Embryonic facial prominence (tissue), 1 donor: ENCODE measurements around the gene ARPP21.
A peak's percentile ranks its signal among the peaks of the same experiment; 100 is the strongest.

Experiments used
- DNase-seq: peaks from one replicate; pipeline ENCODE4 v3.0.0-alpha.2; 2016; ENCODE audit errors: extremely low spot score

ARPP21 gene

GRCh38 chr3:35641920-35642527 is 2.7 kb downstream of the ARPP21 start:
- no peak for DNase-seq

- DNase-seq = no peak
Measured at GRCh38 chr3:35643495-35643894, 4.2 kb downstream of the ARPP21 start.

- no peak for DNase-seq
Measured at GRCh38 chr3:35644451-35644850, 5.1 kb downstream of the ARPP21 start.

GRCh38 chr3:35645189-35645588 is 5.9 kb downstream of the ARPP21 start:
- DNase-seq = no peak

GRCh38 chr3:35646081-35646480 is 6.8 kb downstream of the ARPP21 start:
- DNase-seq = no peak

- DNase-seq = no peak
Measured at GRCh38 chr3:35647461-35647860, 8.1 kb downstream of the ARPP21 start.

GRCh38 chr3:35648347-35648746 is 9.0 kb downstream of the ARPP21 start:
- DNase-seq = no peak

- DNase-seq = no peak
Measured at GRCh38 chr3:35649405-35649804, 10.1 kb downstream of the ARPP21 start.

- DNase-seq = no peak
Measured at GRCh38 chr3:35651426-35651825, 12.1 kb downstream of the ARPP21 start.

- no peak for DNase-seq
Measured at GRCh38 chr3:35651851-35652250, 12.5 kb downstream of the ARPP21 start.

GRCh38 chr3:35653347-35653746 is 14.0 kb downstream of the ARPP21 start:
- DNase-seq = no peak

GRCh38 chr3:35654476-35654875 is 15.2 kb downstream of the ARPP21 start:
- DNase-seq = no peak

- DNase-seq = no peak
Measured at GRCh38 chr3:35658686-35659085, 19.4 kb downstream of the ARPP21 start.

- no peak for DNase-seq
Measured at GRCh38 chr3:35659768-35660167, 20.4 kb downstream of the ARPP21 start.

- DNase-seq = no peak
Measured at GRCh38 chr3:35663471-35663870, 24.1 kb downstream of the ARPP21 start.

GRCh38 chr3:35664460-35664919 is 25.2 kb downstream of the ARPP21 start:
- peak; percentile 46 for DNase-seq

- DNase-seq = no peak
Measured at GRCh38 chr3:35665390-35666055, 26.2 kb downstream of the ARPP21 start.

- DNase-seq = no peak
Measured at GRCh38 chr3:35666888-35667287, 27.6 kb downstream of the ARPP21 start.

GRCh38 chr3:35670408-35670965 is 31.2 kb downstream of the ARPP21 start:
- DNase-seq = no peak

GRCh38 chr3:35671483-35671882 is 32.2 kb downstream of the ARPP21 start:
- DNase-seq = no peak

- DNase-seq = no peak
Measured at GRCh38 chr3:35673017-35673416, 33.7 kb downstream of the ARPP21 start.

- no peak for DNase-seq
Measured at GRCh38 chr3:35674451-35675109, 35.3 kb downstream of the ARPP21 start.

GRCh38 chr3:35675206-35675605 is 35.9 kb downstream of the ARPP21 start:
- no peak for DNase-seq
